ENCODE measurements around the gene MGAT4B. TPM values are rescaled to one million over a fixed set of nuclear protein-coding genes. Genes with fewer than 3 reads are reported as not detected.

Gene MGAT4B
- total RNA-seq, 1 donor from 2014 or later, result 131 TPM

- TF ChIP-seq CTCF (IDR thresholded peaks at IDR 0.05; ENCODE audit: unreplicated experiment), result no peak
- H3K4me1 Mint-ChIP-seq, result peaks cover 27% of the 10 kb centered on the region
- H3K27ac Mint-ChIP-seq, result no peak overlapping the region
- H3K27me3 Mint-ChIP-seq (ENCODE audit: low read depth), result no peaks in the 10 kb centered on the region
- no peak overlapping the region for H3K4me3 Mint-ChIP-seq
- DNase-seq (ENCODE audit: low spot score in 2 of 2, unreplicated experiment in 2 of 2), result no peak
- peaks cover under 1% of the 10 kb centered on the region for H3K9me3 Mint-ChIP-seq
- H3K36me3 Mint-ChIP-seq, result peaks cover 34% of the 10 kb centered on the region
These were observed 17.5 kb upstream of the MGAT4B start for GRCh38 chr5:179823937-179824744.

GRCh38 chr5:179822444-179822990, 15.9 kb upstream of the MGAT4B start:
- no peaks in the 10 kb centered on the region for H3K27me3 Mint-ChIP-seq (ENCODE audit: low read depth)
- H3K4me1 Mint-ChIP-seq, result peaks cover 36% of the 10 kb centered on the region
- H3K9me3 Mint-ChIP-seq, result no peaks in the 10 kb centered on the region
- H3K27ac Mint-ChIP-seq, result peak overlapping the region; percentile 99
- TF ChIP-seq CTCF (IDR thresholded peaks at IDR 0.05; ENCODE audit: unreplicated experiment), result no peak
- DNase-seq (ENCODE audit: low spot score in 2 of 2, unreplicated experiment in 2 of 2), result no peak
- H3K4me3 Mint-ChIP-seq, result peak overlapping the region; percentile 97
- peaks cover 21% of the 10 kb centered on the region for H3K36me3 Mint-ChIP-seq

GRCh38 chr5:179822059-179822432, 15.4 kb upstream of the MGAT4B start:
- DNase-seq (ENCODE audit: low spot score in 2 of 2, unreplicated experiment in 2 of 2), result no peak
- Mint-ChIP-seq H3K9me3 (no peaks in the 10 kb centered on the region), H3K36me3 (peaks cover 19% of the 10 kb centered on the region), H3K4me1 (peaks cover 36% of the 10 kb centered on the region), H3K27me3 (ENCODE audit: low read depth) (no peaks in the 10 kb centered on the region), H3K4me3 (peak overlapping the region; percentile 97), H3K27ac (peak overlapping the region; percentile 99)
- no peak for TF ChIP-seq CTCF (IDR thresholded peaks at IDR 0.05; ENCODE audit: unreplicated experiment)

- peaks cover 15% of the 10 kb centered on the region for H3K36me3 Mint-ChIP-seq
These were observed 14.8 kb upstream of the MGAT4B start for GRCh38 chr5:179821298-179822058.

More at GRCh38 chr5:179821298-179822058, 14.8 kb upstream of the MGAT4B start:
- no peaks in the 10 kb centered on the region for H3K27me3 Mint-ChIP-seq (ENCODE audit: low read depth)
- H3K4me1 Mint-ChIP-seq, result peaks cover 36% of the 10 kb centered on the region
- H3K27ac Mint-ChIP-seq, result peak overlapping the region; percentile 99
- peak overlapping the region; percentile 97 for H3K4me3 Mint-ChIP-seq
- peak; percentile 10 for TF ChIP-seq CTCF (IDR thresholded peaks at IDR 0.05; ENCODE audit: unreplicated experiment)
- peak; percentile 75 to 79 for DNase-seq (ENCODE audit: low spot score in 2 of 2, unreplicated experiment in 2 of 2)
- no peaks in the 10 kb centered on the region for H3K9me3 Mint-ChIP-seq

Data from mesothelial cell of epicardium (in vitro differentiated cells).